Subcutaneous abdominal adipose tissue (tissue), 5 donors: ENCODE results near the gene AOC3.
"Not testable (repeated sequence)": the region's sequence is repeated elsewhere in the genome, so short reads cannot be mapped to it uniquely, and the experiment has no call there.

Experiments
- H3K27ac ChIP-seq: one replicate; pipeline ENCODE4 v1.7.0; 2013; ENCODE audit warnings: low read depth, mild to moderate bottlenecking, inconsistent platforms, low read length, moderate library complexity
- H3K27me3 ChIP-seq, 5 donors: one replicate each; pipeline ENCODE4 v1.7.0; 2013; ENCODE audit warnings: low read length in 5 of 5, inconsistent platforms in 1 of 5; ENCODE audit not compliant: control insufficient read depth in 5 of 5, insufficient read depth in 4 of 5
- H3K36me3 ChIP-seq, 5 donors: one replicate each; pipeline ENCODE4 v1.7.0; 2013; ENCODE audit warnings: low read length in 5 of 5; ENCODE audit not compliant: control insufficient read depth in 5 of 5, insufficient read depth in 5 of 5
- H3K4me1 ChIP-seq, 5 donors: one replicate each; pipeline ENCODE4 v1.7.0; 2013; ENCODE audit warnings: low read length in 5 of 5, mild to moderate bottlenecking in 3 of 5, moderate library complexity in 1 of 5; ENCODE audit not compliant: control insufficient read depth in 5 of 5, insufficient read depth in 5 of 5
- H3K4me3 ChIP-seq, 5 donors: one replicate each; pipeline ENCODE4 v1.7.0; 2013; ENCODE audit warnings: low read length in 5 of 5, low read depth in 1 of 5
- H3K9ac ChIP-seq, 5 donors: one replicate each; pipeline ENCODE4 v1.7.0; 2013; ENCODE audit warnings: low read length in 5 of 5, mild to moderate bottlenecking in 4 of 5, moderate library complexity in 3 of 5
- H3K9me3 ChIP-seq, 5 donors: one replicate each; pipeline ENCODE4 v1.7.0; 2013; ENCODE audit warnings: low read length in 5 of 5; ENCODE audit not compliant: control insufficient read depth in 5 of 5
- donor health status: healthy.
- donor health status: healthy.
- donor health status: healthy.
- donor health status: healthy.
- donor health status: healthy.

Gene AOC3

DNA sequence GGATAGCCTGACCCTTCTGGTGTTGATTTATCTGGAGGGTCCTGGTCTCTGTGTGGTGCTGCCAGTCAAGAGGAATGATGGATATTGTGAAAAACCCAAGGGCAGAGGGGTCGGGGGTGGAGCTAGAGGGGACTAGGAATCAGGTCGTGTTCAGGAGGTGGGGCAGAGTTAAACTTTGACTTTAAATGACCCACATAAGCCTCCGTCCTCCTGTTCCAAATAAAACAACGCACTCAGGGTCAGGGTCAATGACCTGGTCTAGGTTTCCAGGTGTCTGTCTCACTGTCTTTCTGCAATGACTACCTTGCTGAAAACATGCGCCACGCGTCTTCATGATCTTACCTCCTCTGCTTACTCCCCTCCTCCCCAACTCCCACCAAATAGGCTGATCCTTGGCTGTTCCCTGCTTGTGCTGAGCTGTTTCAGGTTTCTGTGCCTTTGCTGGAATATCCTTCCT is 14.7 kb downstream of the AOC3 start:
- Histone ChIP-seq H3K9ac (no peak overlapping the region), H3K4me3 (no peak overlapping the region), H3K36me3 (peaks cover 7 to 41% (median 26%) of the 10 kb centered on the region in 5 donors), H3K27me3 (no peaks in the 10 kb centered on the region), H3K27ac (no peak overlapping the region), H3K9me3 (peaks cover 0 to 3% (median 2%) of the 10 kb centered on the region in 5 donors), H3K4me1 (peaks cover 0 to 17% (median 7%) of the 10 kb centered on the region in 5 donors)

DNA sequence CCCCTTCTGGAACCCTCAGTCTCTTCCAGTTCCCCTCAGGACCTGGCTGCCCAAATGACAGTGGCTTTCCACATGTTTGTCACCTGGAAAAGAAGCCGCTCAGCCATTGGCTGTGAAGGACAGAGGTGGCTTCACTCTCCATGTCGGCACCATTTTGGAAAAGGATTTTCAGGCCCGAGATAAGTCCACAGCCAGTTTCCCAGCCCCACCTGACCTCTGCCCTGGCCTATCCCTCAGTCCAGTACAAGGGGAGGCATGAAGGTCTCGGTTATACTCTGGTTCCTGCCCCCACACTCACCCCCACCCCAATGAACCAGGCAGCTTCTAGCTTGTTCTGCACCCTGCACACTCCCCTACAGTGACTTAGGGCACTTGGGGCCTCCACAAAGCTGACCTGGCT is 15.2 kb downstream of the AOC3 start:
- no peak overlapping the region for H3K4me3 ChIP-seq
- no peak overlapping the region for H3K9ac ChIP-seq
- no peaks in the 10 kb centered on the region for H3K27me3 ChIP-seq
- no peak overlapping the region for H3K27ac ChIP-seq
- H3K36me3 ChIP-seq = peaks cover 9 to 43% (median 29%) of the 10 kb centered on the region in 5 donors
- H3K9me3 ChIP-seq = peaks cover 0 to 5% (median 4%) of the 10 kb centered on the region in 5 donors
- peaks cover 0 to 17% (median 7%) of the 10 kb centered on the region in 5 donors for H3K4me1 ChIP-seq

DNA sequence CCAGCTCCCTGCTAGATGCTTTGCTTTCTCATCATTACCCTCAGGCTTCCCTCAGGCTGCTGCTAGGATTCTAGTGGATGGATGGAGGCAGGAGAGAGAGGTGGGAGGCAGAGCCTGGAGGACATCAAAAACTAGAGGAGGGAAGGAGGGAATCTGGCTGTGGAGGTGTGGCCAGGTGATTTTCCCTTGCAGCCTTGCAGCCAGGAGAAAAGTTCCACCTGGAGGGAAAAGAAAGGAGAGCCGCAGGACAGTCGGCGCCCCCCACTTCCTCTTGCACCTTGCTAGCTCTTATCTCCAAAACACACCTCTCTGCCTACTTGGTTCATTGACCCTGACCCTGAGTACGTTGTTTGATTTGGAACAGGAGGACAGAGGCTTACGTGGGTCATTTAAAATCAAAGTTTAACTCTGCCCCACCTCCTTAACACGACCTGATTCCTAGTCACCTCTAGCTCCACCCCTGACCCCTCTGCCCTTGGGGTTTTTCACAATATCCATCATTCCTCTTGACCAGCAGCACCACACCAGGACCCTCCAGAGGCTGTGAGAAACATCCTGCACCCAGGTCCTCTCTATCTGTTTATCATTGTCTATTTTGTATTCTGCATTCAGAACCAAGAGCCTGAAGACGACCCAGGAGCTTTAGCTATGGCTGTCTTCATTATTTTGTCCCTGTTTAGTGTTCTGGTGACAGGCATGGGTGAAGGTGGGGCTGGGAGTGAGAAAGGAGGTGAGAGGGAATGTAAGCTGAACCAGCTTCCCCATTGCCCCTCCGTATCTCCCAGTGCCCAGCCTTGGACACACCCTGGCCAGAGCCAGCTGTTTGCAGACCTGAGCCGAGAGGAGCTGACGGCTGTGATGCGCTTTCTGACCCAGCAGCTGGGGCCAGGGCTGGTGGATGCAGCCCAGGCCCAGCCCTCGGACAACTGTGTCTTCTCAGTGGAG is 15.9 kb downstream of the AOC3 start:
- Histone ChIP-seq H3K36me3 (peaks cover 9 to 43% (median 36%) of the 10 kb centered on the region in 5 donors), H3K4me1 (peaks cover 0 to 17% (median 7%) of the 10 kb centered on the region in 5 donors), H3K9ac (no peak overlapping the region), H3K27ac (no peak overlapping the region), H3K27me3 (no peaks in the 10 kb centered on the region), H3K9me3 (peaks cover 0 to 5% (median 4%) of the 10 kb centered on the region in 5 donors), H3K4me3 (no peak overlapping the region)

DNA sequence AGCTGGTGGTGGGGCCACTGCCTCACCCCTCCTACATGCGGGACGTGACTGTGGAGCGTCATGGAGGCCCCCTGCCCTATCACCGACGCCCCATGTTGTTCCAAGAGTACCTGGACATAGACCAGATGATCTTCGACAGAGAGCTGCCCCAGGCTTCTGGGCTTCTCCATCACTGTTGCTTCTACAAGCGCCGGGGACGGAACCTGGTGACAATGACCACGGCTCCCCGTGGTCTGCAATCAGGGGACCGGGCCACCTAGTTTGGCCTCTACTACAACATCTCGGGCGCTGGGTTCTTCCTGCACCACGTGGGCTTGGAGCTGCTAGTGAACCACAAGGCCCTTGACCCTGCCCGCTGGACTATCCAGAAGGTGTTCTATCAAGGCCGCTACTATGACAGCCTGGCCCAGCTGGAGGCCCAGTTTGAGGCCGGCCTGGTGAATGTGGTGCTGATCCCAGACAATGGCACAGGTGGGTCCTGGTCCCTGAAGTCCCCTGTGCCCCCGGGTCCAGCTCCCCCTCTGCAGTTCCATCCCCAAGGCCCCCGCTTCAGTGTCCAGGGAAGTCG is 16.8 kb downstream of the AOC3 start:
- not testable (repeated sequence) for H3K27ac ChIP-seq, H3K9ac ChIP-seq, H3K4me3 ChIP-seq, H3K9me3 ChIP-seq, H3K27me3 ChIP-seq
- peaks cover 9 to 47% (median 44%) of the 10 kb centered on the region in 5 donors for H3K36me3 ChIP-seq
- H3K4me1 ChIP-seq = peaks cover 0 to 17% (median 7%) of the 10 kb centered on the region in 5 donors

GRCh38 chr17:42868338-42868737 is 17.3 kb downstream of the AOC3 start:
- Histone ChIP-seq H3K4me3 (no peak overlapping the region), H3K27me3 (no peaks in the 10 kb centered on the region), H3K27ac (no peak overlapping the region), H3K4me1 (peaks cover 0 to 17% (median 7%) of the 10 kb centered on the region in 5 donors), H3K9ac (no peak overlapping the region), H3K36me3 (peaks cover 9 to 52% (median 50%) of the 10 kb centered on the region in 5 donors), H3K9me3 (peaks cover 0 to 5% (median 4%) of the 10 kb centered on the region in 5 donors)

GRCh38 chr17:42871647-42872046 is 20.6 kb downstream of the AOC3 start:
- peaks cover 0 to 5% (median 4%) of the 10 kb centered on the region in 5 donors for H3K9me3 ChIP-seq

DNA sequence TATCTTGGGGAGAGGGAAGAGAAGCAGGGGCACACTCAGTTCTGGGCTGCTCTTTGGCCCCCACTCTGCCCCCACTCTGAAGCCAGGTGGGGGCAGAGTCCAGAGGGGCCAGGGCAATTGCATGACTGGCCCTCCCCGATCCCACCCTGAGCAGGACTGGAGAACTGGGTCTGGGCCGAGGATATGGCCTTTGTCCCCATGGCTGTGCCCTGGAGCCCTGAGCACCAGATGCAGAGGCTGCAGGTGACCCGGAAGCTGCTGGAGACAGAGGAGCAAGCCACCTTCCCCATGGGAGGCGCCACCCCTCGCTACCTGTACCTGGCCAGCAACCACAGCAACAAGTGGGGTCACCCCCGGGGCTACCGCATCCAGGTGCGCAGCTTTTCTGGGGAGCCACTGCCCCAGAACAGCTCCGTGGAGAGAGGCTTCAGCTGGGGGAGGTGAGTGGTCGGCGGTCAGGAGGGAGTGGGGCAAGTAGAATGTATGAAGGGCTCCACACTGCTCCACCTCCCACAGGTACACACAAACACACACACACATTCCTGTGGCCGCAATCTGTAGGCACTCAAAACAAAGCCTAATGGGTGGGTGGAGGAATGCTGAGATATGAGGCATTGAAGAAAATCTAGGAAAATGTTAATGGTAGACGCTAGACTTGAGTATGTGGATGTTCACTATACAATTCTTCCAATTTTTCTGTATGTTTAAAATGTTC is 21.4 kb downstream of the AOC3 start:
- H3K4me1 ChIP-seq = peaks cover 0 to 2% (median 0%) of the 10 kb centered on the region in 5 donors
- peaks cover 9 to 53% (median 39%) of the 10 kb centered on the region in 5 donors for H3K36me3 ChIP-seq
- no peak overlapping the region for H3K27ac ChIP-seq
- no peak overlapping the region for H3K9ac ChIP-seq
- peaks cover 0 to 5% (median 4%) of the 10 kb centered on the region in 5 donors for H3K9me3 ChIP-seq
- H3K27me3 ChIP-seq = no peaks in the 10 kb centered on the region
- H3K4me3 ChIP-seq = no peak overlapping the region

More at GRCh38 chr17:42871647-42872046, 20.6 kb downstream of the AOC3 start:
- Histone ChIP-seq H3K4me1 (peaks cover 0 to 2% (median 0%) of the 10 kb centered on the region in 5 donors), H3K27ac (no peak overlapping the region), H3K9ac (no peak overlapping the region), H3K4me3 (no peak overlapping the region), H3K36me3 (peaks cover 9 to 49% (median 41%) of the 10 kb centered on the region in 5 donors), H3K27me3 (no peaks in the 10 kb centered on the region)

- Histone ChIP-seq H3K9ac (no peak overlapping the region), H3K4me3 (no peak overlapping the region), H3K4me1 (peaks cover 0 to 2% (median under 1%) of the 10 kb centered on the region in 5 donors), H3K27me3 (no peaks in the 10 kb centered on the region), H3K36me3 (peaks cover 9 to 51% (median 37%) of the 10 kb centered on the region in 5 donors), H3K27ac (no peak overlapping the region), H3K9me3 (peaks cover 0 to 5% (median 4%) of the 10 kb centered on the region in 5 donors)
Measured at GRCh38 chr17:42873315-42873714, 22.3 kb downstream of the AOC3 start.

DNA sequence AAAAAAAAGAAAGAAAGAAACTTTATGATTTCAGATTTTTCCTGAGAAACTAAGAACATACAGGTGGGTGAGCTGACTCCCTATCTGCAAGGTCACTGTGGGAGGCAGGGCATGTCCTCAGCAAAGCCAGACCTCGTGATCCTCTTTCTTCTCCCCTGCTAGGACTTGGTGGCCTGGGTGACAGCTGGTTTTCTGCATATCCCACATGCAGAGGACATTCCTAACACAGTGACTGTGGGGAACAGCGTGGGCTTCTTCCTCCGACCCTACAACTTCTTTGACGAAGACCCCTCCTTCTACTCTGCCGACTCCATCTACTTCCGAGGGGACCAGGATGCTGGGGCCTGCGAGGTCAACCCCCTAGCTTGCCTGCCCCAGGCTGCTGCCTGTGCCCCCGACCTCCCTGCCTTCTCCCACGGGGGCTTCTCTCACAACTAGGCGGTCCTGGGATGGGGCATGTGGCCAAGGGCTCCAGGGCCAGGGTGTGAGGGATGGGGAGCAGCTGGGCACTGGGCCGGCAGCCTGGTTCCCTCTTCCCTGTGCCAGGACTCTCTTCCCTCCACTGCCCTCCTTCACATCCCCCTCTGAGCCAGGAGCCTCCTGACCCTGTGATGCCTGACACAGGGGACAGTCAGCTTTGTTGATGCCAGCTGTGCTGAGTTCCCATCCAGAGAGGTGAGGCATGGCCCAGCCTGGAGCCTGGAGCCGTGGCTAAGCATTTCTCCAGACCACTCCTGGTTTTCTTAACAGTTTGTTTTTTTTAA is 23.1 kb downstream of the AOC3 start:
- H3K36me3 ChIP-seq = peaks cover 9 to 45% (median 33%) of the 10 kb centered on the region in 5 donors
- not testable (repeated sequence) for H3K9ac ChIP-seq, H3K4me3 ChIP-seq

More for the DNA sequence above, 23.1 kb downstream of the AOC3 start:
- not testable (repeated sequence) for H3K27me3 ChIP-seq, H3K9me3 ChIP-seq, H3K27ac ChIP-seq, H3K4me1 ChIP-seq
